Measurements from ENCODE around the gene MRPS22. TPM values are rescaled to one million over a fixed set of nuclear protein-coding genes. Genes with fewer than 3 reads are reported as not detected.
"Not testable (repeated sequence)": the region's sequence is repeated elsewhere in the genome, so short reads cannot be mapped to it uniquely, and the experiment has no call there.

MRPS22 gene
- total RNA-seq, 4 donors from 2014 or later: 44.0 to 51.0 (median 46.8) TPM

GRCh38 chr3:139388821-139389551 lies 45.2 kb downstream of the MRPS22 start:
- Histone ChIP-seq H3K27me3 (no peaks in the 10 kb centered on the region), H3K4me1 (peaks cover 42% of the 10 kb centered on the region), H3K36me3 (no peaks in the 10 kb centered on the region), H3K27ac (peak overlapping the region; percentile 95), H3K9me3 (no peaks in the 10 kb centered on the region), H3K4me3 (peak overlapping the region; percentile 92)
- TF ChIP-seq CTCF (IDR thresholded peaks at IDR 0.05): no peak
- peak in 1 of 3 donors; percentile 90 for TF ChIP-seq POLR2AphosphoS5 (IDR thresholded peaks at IDR 0.05)
- TF ChIP-seq POLR2A (IDR thresholded peaks at IDR 0.05): no peak
- no peak for TF ChIP-seq EP300 (IDR thresholded peaks at IDR 0.05)
- DNase-seq (ENCODE audit: low spot score in 2 of 2): no peak
- 6% methylated on average over 25 of the region's 25 CpGs for WGBS

- peaks cover 41% of the 10 kb centered on the region for H3K4me1 ChIP-seq
- H3K4me3 ChIP-seq: peak within 1 kb of the TSS; percentile 92
- no peaks in the 10 kb centered on the region for H3K9me3 ChIP-seq
- DNase-seq (ENCODE audit: low spot score in 2 of 2): peak; percentile 99 to 100
- no peaks in the 10 kb centered on the region for H3K27me3 ChIP-seq
- 2% methylated on average over 40 of the region's 52 CpGs for WGBS
- peak within 1 kb of the TSS; percentile 95 for H3K27ac ChIP-seq
- TF ChIP-seq POLR2A (IDR thresholded peaks at IDR 0.05): peak; percentile 11 to 87
- TF ChIP-seq EP300 (IDR thresholded peaks at IDR 0.05): no peak
- peak; percentile 40 to 64 (median 41) for TF ChIP-seq POLR2AphosphoS5 (IDR thresholded peaks at IDR 0.05)
- TF ChIP-seq CTCF (IDR thresholded peaks at IDR 0.05): no peak
- H3K36me3 ChIP-seq: no peaks in the 10 kb centered on the region
These were observed 45.9 kb downstream of the MRPS22 start, which contains the start of gene COPB2 for GRCh38 chr3:139389552-139390368. Gene COPB2 (minus strand): TSS chr3:139389647. CDS start chr3:139389550, 97 bp downstream.

- Histone ChIP-seq H3K4me1 (peaks cover 11% of the 10 kb centered on the region), H3K9me3 (no peaks in the 10 kb centered on the region), H3K36me3 (no peaks in the 10 kb centered on the region), H3K27ac (no peak overlapping the region), H3K4me3 (no peak overlapping the region), H3K27me3 (no peaks in the 10 kb centered on the region)
- no peak for DNase-seq (ENCODE audit: low spot score in 2 of 2)
- TF ChIP-seq CTCF (IDR thresholded peaks at IDR 0.05) (no peak), POLR2AphosphoS5 (IDR thresholded peaks at IDR 0.05) (no peak), EP300 (IDR thresholded peaks at IDR 0.05) (no peak), POLR2A (IDR thresholded peaks at IDR 0.05) (no peak)
These were observed 50.3 kb downstream of the MRPS22 start for GRCh38 chr3:139394116-139394515.

- no peaks in the 10 kb centered on the region for H3K36me3 ChIP-seq
- WGBS: 93% methylated on average over 3 of the region's 3 CpGs
- TF ChIP-seq POLR2A (IDR thresholded peaks at IDR 0.05) (no peak), EP300 (IDR thresholded peaks at IDR 0.05) (no peak), CTCF (IDR thresholded peaks at IDR 0.05) (no peak), POLR2AphosphoS5 (IDR thresholded peaks at IDR 0.05) (no peak)
These were observed 52.9 kb downstream of the MRPS22 start for GRCh38 chr3:139396707-139397106.

GRCh38 chr3:139401155-139401554 lies 57.3 kb downstream of the MRPS22 start:
- not testable (repeated sequence) for H3K4me1 ChIP-seq; H3K27ac ChIP-seq; H3K4me3 ChIP-seq; DNase-seq (ENCODE audit: low spot score in 2 of 2); H3K36me3 ChIP-seq; H3K27me3 ChIP-seq
- H3K9me3 ChIP-seq: peaks cover 18% of the 10 kb centered on the region
- 83% methylated on average over 2 of the region's 2 CpGs for WGBS

More at GRCh38 chr3:139396707-139397106, 52.9 kb downstream of the MRPS22 start:
- Histone ChIP-seq H3K4me1 (no peaks in the 10 kb centered on the region), H3K4me3 (no peak overlapping the region), H3K9me3 (peaks cover 7% of the 10 kb centered on the region), H3K27me3 (no peaks in the 10 kb centered on the region), H3K27ac (no peak overlapping the region)
- DNase-seq (ENCODE audit: low spot score in 2 of 2): no peak

Other genes with a start within 250 kb of the MRPS22 start
- gene COPB2, start 45.6 kb downstream of the MRPS22 start, total RNA-seq: 10 to 100 TPM; 46.7 to 59.3 (median 51.2) TPM
- not detected for gene RBP2, start 132.5 kb downstream of the MRPS22 start, total RNA-seq
- 10 to 100 TPM in 2 of 4 donors, 1 to 10 TPM in 2; 5.6 to 36.2 (median 13.4) TPM for gene RBP1, start 195.7 kb downstream of the MRPS22 start, total RNA-seq

Data from suprapubic skin (tissue), 4 donors.